NCI-H1694 (cell line): Measurements from ENCODE around the gene RPRD1B.

Source experiments
- DNase-seq: peaks from one replicate; lab custom pipeline; 2025; lab: John Stamatoyannopoulos, UW

RPRD1B gene

DNA sequence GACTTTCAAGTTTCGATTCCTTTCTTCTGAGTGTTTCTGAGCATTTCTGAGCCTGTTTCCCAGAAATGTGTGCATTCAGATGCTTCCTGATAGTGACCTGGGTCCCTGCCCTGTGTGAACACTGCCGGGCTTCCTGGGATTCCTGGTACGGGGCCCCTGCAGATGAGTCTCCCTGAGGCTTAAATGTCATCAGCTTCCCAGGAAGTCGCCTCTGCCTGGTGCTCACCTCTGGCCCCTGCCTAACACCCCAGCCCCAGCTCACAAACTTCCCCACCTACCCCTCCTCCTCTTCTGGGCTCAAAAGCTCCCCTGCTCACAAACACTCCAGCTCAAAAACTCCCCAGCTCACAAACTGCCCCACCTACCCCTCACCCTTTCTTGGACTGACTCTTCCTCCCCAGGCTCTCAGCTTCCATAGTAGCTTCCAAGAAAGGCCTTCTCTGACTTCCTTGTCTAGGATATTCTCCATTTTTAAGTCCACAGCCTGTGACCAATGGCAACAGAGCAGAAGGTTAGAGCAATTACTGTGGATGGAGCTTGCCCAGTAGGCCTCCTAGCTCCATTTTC is 89.6 kb downstream of the RPRD1B start:
- no peak for DNase-seq

DNA sequence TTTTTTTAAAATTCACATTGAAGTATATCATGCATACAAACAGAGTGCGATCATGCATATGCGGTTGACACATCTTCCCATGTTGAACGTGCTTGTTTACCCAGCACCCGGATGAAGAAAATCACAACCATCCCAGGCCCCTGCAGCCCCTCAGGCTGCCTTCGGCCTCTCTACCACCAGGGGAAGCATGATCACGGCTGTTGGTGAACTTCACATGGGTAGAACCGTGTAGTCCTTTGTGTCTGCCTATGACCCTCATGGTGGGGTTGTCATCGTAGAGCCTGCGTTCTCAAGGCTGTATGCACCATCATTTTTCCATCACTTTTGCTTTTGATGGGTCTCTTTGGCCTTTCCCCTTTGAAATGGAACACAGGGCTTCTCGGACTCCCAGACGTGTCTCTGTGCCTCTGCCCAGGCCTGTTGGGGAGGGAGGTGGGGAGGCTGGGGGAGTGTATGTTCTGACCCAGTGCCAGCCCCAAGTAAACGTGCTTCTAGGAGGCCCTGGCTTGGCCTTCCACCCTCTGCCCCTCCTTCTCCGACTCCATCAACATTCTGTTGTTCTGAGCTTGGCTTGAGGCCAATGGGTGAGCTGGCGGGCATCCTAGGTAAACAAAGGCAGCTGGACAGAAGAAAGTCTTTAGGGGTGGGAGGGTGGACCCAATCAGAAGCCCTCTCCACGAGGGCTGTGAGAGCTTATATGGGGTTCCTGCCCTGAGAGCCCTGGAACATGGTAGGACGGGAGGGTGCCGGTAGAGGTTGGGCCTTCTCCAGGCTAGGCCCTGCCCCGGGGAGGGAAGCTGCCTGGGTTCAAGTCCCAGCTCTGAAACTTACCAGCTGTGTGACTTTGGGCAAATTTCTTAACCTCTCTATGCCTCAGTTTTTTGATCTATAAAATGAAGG is 91.9 kb downstream of the RPRD1B start:
- peak; percentile 12 for DNase-seq

DNA sequence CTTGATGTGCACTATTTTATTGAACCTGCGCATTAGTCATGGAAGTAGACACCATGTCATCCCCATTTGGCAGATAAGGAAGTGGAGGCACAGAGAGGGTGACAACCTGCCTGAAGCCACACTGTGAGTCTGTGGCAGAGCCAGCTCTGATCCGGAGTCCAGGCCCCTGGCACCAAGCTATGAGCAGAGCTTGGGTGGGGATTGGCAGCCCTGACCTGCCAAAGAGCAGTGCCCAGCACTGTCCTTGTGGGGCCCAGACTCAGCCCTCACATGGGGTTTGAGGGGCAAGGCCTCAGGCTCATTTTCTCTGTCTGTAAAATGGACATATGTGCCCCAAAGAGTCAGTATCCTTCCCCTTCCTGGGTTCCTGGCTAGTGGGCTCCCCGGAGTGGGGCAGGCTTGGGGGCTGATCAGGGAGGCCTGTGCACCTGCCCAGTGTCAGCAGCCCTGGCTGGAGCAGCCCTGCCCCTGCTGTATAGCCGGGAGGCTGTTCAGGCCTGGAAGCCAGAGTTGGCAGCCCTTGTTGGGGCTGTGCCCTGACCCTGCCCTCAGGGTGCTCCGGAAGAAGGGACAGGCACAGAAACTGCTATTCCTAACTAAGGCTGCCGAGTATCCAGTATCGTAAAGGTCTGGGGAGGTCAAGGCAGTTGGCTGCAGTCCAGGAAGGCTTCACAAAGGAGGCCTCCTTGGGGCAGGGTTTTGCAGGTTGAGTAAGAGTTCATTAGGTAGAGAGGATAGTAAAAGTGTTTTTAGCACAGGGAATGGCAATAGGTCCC is 92.8 kb downstream of the RPRD1B start:
- no peak for DNase-seq

DNA sequence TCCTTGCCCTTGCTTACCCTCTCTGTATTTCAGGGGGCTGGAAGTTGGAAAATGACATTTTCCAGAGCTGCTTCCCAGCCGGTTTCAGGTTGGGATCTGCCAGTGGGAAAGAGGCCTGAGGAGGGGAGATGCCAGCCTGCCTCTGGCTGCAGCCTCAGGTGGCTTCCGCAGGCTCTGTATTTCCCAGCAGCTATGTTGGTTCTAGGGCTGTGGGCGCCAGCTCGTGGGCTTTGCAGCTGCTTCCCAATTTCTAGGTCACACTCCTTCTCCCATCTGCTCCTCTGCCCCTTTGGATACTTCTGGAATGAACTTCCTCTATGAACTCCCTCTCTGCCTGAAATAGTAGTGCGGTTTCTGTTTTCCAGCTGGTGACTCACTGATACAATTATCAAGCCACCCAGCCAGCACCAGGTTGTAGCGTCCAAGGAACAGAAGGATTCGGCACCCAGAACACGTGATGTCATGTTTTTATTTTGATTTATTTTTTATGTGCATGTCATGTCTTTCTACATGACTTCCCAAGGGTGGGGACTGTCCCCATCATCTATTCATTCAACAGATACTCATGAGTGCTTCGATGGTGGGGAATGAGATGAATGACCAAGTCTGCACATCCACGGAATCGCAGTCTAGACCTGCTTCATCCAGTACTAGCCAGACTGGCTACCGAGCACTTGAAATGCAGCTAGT is 93.5 kb downstream of the RPRD1B start:
- peak; percentile 75 for DNase-seq

DNA sequence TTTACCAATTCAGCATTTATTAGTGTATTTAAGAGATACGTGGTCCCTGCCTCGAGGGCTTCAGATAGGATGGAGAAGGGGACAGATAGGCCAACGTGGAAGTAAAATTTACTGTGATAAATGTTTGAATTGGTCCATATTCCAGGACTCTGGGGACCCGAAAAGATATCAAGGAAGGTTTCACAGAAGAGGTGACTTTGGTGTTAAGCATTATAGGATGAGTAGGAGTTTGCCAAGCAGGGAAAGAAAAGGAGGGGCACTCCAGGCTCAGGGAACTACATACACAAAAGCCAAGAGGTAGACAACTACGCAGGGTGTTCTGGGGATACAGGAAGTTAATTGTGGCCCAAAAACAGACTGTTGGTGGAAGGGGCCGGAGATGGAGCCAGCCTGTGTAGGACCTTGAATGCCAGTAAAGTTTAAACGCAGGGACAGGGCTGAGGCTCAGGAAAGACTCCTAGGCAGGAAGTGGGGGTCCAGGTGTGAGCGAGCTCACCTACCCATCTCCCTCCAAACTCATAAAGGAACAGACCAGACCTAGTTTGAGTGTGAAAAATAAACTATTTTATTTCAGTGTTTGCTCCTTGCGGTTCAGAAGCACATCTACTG is 94.5 kb downstream of the RPRD1B start:
- DNase-seq = no peak

DNA sequence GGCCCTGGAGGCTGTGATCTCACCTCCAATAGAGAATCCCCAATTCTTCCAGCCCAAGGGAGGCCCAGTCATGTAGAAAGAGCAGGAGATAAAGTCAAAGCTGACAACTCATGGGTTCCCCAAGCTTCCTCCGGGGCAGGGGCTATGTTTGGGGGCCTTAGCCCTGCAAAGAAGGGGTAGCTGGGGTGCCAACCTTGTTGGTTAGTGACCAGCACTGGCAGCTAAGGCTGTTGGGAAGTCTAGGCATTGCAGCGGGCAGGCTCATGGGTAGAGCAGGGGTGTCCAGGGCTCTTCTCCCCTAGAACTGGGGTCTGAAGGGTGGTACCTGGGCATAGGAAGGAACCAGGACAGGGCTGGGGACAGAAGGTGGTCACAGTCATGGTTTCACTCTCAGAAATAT is 95.1 kb downstream of the RPRD1B start:
- DNase-seq = no peak

DNA sequence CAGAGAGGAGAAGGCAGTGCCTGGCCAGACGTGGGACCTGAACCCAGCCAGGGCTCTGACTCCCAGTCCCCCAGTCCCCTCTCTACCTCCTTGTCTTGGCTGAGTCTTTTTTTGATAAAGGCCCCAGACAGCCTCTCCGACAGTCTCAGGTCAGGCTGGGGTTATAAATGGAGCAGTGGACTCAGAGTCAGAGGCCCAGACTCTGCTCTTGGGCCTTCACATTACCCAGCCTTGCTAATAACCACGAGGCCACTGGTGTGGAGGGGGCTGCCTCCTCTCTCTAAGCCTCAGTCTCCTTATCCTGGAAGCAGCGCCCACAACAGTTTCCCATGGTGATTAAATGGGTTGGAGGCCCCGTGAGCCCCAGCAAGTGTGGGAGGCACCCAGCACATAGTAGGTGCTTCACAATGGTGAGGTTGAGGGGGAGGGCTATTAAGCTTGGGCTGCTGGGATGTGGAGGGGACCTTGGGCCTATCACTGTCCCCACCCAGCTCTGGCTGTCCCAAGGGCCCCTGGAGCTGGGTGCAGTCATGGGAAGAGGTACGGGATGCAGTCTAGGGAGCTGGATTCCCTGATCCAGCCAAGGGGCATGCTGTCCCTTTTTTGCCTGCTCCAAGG is 95.8 kb downstream of the RPRD1B start:
- DNase-seq = no peak

DNA sequence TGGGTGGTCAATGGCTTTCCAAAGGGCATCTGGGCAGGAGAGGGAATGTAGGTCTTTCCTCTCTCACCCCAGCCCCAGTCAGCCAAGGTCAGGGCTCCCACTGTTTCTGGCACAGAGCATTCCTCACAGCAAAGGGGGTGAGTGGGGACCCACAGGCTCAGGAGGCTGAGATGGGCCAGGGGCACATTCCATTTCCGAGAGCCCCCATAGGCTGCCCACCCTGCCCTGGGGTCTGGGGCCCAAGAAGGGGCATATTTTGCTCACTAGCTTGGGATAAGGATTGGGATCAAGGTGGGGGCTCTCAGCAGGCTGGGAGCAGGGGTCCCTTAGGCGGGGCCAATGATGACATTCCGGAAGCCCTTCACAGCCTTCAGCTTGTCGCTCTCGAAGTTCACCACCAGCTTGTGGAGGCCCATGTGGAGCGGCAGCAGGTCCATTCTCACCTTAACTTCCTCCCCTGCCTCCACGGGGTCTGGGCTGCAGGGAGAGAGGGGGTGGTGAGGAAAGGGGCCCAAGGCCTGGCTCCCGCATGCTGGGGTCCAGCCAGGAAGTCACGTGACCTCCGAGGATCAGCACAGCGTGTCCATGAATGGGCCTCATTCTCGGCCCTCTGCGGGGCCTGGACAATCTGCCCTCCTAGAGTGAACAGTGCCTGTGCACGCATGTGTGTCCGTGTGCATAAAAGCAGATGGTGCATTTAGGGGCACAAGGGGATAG is 96.5 kb downstream of the RPRD1B start:
- no peak for DNase-seq

DNA sequence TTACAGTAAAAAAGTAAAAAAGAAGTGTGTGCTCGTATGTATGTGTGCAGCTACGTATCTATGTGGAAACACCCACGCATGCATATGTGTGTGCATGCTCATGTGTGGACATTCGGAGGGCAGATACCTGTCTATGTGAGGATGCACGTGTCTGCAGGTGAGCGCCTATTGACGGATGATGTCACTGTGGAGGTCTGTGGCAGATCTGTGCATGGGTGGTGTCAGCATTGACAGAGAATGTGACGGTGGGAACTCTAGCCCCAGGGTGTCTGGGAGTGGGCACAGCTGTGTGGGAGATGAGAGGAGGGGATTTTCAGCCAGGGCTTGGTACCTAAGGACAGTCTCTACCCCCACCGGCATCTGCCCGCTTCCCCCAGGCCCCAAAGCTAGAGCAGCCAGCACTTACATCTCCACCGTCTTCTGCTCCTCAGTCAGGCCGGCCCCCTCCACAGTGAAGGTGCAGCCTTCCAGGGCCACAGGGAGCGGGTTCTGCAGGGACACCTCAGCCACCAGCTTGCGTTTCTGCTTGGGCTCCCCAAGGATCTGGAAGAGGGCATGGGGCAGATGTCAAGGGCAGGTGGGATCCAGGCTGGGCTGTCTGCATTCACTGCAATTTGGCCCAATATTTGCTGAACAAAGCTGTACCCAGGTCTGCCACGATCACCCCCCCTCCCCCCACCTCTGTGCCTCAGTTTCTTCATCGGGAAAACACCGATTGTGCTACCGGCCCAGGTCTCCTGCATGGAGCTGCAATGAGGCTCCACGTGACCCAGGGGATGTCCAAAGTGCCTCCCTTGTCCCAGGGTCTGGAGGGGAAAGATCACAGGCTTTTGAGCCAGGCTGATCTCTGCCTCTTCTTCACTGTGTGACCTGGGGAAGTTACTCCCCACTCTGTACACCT is 97.4 kb downstream of the RPRD1B start:
- DNase-seq = no peak

DNA sequence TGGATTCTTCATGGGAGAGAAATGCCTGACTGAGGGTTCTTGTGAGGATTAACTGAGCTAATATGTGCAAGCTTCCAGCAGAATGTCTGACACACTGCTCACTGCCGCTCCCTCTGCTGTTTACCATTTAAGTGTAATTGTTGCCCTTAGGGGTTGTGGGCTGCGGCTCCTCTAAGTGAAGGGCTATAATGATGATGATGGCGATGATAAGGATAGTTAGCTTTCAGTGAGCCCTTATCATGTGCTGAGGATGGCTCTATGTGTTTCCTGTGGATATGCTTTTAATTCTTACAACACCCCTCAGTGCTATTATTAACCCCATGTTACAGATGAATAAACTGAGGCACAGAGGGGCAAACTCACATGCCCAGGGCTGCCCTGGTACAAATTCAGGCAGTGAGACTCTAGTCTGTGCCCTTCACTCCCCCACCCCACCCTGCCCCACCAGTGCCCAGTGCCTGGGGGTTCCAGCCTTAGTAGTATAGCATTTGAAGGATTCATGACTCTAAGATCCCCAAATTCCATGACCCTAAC is 98.1 kb downstream of the RPRD1B start:
- DNase-seq = no peak

DNA sequence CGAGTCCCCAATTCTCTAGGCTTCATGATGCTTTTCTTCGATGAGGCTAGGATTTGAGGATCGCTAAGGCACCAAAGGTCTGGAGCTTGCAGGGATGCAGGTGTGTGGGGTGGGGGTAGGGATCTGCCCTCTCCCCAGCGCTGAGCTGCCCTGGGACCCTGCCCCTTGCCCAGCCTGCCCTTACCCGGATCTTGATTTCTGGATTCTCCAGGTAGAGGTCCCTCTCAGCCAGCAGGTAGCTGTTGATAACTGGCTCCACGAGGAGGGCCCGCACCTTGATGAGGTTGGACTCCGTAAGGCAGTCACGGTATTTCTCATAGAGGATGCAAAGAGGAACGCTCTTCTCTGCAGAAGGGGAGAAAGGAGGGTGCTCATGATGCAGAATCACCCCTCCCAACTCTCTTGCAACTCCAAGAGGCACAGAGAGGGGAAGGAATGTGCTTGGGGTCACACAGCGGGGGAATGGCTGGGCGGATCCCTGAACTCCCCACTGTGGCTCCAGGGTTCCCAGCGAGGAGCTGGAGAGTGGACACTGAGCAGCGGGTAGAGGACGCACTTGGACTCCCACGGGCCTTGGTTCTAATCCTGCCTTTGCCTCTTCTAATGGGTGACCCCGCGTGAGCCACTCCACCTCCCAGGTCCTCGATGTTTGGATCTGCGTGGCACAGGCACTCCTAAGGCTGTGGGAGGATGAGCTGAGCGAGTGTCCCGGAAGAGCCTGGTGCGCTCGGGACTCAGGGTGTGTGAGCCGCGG is 98.8 kb downstream of the RPRD1B start:
- no peak for DNase-seq

DNA sequence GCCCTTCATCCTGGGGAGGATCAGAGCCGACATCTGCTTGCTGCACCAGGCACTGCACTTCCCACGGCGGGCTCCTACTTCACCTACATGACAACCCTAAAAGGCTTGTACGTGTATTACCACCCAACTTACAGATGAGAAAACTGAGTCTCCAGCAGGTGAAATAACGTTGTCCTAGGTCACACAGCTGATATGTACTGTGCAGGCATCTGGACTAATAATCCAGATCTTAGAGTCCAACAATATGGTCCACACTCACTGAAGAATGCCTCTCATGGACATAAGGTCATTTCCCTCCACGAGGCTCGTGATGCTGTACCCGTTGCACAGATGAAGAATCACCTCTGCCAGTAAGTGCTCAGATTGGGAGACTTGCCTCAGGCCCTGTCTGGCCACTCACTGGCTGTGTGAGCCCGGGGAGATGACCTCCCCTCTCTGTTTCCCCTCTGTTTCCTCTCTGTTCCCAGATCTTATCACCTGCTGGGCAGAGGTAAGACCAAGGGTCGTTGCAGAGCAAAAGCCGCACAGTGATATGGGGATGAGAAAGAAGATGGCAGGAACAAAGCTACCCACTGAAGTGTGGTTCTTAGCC is 99.5 kb downstream of the RPRD1B start:
- DNase-seq = no peak

DNA sequence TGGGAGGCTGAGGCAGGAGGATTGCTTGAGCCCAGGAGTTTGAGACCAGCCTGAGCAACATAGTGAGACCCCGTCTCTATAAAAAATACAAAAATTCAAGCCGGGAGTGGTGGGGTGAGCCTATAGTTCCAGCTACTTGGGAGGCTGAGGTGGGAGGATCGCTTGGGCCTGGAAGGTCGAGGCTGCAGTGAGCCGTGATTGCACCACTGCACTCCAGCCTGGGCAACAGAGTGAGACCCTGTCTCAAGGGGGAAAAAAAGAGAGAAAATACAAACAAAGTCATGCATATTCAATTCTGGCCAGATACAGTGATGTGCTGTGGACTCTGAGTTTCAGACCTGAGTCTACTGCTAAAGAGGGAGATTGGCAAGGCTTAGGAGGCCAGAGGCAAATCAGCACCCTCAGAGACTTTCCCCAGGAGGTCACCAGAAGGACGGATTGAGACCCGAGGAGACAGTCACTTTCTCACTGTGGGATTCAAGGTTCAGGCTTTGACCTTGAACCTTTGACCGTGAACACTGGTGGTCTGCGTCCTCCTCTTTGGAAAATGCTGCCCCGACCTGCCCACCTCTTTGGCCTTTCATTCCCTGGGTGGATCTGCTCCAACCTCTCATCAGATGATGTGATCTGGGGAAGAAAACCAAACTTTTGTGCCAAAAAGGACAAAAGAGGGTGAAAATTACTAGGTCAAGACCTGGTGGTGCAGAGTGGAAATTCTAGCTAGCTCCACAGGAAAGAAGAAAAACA is 100.3 kb downstream of the RPRD1B start:
- DNase-seq = no peak

DNA sequence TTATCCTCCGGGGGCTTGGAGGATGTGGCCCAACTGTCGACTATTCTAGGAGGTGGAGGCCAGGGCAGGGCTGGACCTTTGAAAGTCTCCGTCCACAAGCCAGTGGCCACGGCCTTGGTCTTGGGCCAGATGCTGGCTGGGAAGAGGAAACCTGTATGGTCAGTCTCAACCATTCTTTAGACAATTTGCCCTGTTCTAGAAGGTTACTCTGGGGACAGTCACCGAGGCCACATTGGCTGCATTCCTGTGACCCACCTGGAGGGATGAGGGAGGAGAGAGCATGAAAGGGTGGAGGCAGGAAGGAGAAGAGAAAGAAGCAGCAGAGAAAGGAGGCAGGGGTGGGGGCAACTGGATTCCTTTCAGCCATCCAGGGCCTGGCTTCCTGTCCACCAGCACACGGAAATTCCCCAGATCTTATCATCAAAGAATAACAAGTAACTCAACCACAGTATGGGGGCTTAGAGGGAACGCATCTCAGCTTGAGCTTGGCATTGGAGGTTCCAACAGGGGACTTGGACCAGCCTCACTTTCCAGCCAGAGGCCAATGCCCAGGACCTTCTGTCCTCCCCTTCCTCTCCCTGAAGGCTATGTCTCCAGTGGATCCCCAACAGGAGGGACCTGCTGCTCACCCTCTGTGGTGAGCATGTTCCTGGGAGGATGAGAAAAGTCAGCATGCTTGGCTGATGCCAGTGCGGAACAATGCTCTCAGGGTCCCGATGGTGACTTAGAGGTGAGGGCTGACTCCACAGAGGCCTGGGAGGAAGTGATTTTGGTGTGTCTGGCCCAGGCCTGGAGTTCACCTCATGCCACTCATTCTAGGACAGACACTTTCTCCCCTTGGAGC is 101.1 kb downstream of the RPRD1B start:
- no peak for DNase-seq

DNA sequence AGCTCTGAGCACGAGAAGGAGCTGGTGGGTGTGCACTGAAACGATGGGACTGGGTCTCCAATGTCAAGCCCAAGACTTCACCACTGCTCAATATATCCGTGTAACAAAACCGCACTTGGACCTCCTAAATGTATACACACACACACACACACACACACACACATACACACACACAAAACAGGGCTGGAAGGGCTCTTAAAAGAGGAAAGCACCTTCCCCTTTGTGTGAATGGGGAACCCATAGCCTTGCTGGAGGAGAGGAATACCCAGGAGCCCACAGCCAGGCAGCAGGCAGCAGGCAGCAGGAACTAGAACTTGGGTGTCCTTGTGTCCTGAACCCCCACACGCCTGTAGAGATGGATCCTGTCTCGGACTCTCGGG is 101.7 kb downstream of the RPRD1B start:
- DNase-seq = no peak

DNA sequence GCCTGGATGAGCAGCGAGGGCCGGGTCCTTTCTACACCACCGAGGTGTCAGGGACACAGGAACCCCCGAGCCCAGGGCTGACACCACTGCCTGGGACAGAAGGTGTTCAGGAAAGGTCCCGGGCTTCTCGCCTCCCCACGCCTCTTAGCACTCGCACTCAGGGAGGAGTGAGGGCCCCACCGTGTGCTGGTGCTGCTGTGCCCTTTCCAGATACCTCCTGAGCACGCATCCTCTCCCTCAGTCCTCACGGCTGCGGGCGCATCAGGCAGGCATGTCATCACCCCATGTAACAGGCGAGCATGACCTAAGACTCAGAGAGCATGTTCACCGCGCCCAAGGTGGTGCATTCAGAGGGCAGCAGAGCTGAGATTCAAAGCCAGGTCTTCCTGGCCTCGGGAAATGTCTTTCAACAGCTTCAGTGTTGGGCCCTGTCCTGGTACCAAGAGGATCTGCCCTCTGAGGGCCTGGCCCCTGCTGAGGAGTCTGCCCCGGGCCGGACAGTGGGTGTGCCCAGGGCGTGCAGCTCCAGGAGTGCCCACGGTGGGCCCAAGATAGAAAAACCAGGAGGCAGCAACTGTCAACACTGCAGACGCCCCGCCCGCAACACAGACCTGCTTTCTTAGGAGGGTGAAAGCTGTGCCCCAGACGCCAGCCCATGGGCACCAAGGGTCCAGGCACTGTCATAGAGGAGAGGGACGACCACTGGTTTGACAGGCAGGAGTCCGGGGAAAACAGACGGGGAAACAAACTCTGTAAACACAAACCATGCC is 102.3 kb downstream of the RPRD1B start:
- no peak for DNase-seq
